IPS DF 4.7 (cell line): Measurements from ENCODE around the gene SLC35F3.

ENCODE experiments used
- DNase-seq: peaks from one replicate; pipeline ENCODE4 v3.0.0-alpha.2; 2013; ENCODE audit warnings: low spot score; ENCODE audit errors: extremely low read depth

The SLC35F3 gene

GRCh38 chr1:233909195-233909594, 4.7 kb downstream of the SLC35F3 start:
- no peak for DNase-seq

GRCh38 chr1:233912447-233912846, 8.0 kb downstream of the SLC35F3 start:
- DNase-seq, result no peak

DNA sequence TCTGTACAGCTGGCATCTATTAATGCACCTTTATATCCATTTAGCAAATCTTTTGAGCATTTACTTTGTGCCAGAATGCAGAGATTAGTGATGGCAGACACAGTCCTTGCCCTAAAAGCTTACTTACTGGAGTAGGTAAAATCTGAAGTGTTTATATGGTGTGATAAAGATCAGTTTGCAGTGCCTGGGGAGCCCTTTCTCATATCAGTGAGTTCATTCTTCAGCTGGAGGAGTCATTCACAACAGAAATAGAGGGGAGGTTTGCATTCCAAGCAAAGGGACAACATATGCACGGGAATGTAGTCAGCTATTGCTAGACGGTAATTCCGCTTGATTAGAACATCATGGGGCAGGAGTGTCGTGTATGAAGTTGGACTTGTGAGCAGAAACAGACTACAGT, 8.4 kb downstream of the SLC35F3 start:
- DNase-seq, result no peak

GRCh38 chr1:233916706-233917105, 12.2 kb downstream of the SLC35F3 start:
- no peak for DNase-seq

- no peak for DNase-seq
Observed at GRCh38 chr1:233919786-233920185, 15.3 kb downstream of the SLC35F3 start.

GRCh38 chr1:233928123-233928522, 23.6 kb downstream of the SLC35F3 start:
- DNase-seq, result no peak

GRCh38 chr1:233933339-233933738, 28.9 kb downstream of the SLC35F3 start:
- DNase-seq, result no peak

GRCh38 chr1:233935297-233935868, 30.9 kb downstream of the SLC35F3 start:
- no peak for DNase-seq

GRCh38 chr1:233936422-233936821, 31.9 kb downstream of the SLC35F3 start:
- no peak for DNase-seq

- DNase-seq, result no peak
Observed at GRCh38 chr1:233936842-233937241, 32.4 kb downstream of the SLC35F3 start.

- no peak for DNase-seq
Observed at GRCh38 chr1:233938476-233938875, 34.0 kb downstream of the SLC35F3 start.

DNA sequence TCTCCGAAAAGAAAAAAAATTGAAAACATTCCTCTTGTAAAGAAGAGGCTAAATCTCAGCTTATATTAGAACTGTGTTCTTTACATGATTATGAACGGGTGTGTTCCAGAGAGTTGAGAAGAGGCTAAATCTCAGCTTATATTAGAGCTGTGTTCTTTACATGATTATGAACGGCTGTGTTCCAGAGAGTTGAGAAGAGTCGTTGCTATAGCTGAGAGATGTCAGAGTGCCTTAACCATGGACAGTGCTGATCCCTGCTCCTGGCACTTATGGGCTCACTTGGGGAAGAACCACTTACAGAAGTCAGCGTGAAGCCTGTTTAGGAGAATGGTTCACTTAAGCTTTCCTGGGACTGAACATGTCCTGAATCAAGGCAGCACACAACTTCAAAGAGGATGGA, 35.0 kb downstream of the SLC35F3 start:
- no peak for DNase-seq

GRCh38 chr1:233940908-233941307, 36.4 kb downstream of the SLC35F3 start:
- no peak for DNase-seq

GRCh38 chr1:233944601-233945000, 40.1 kb downstream of the SLC35F3 start:
- no peak for DNase-seq

- DNase-seq, result no peak
Observed at GRCh38 chr1:233945573-233945972, 41.1 kb downstream of the SLC35F3 start.

DNA sequence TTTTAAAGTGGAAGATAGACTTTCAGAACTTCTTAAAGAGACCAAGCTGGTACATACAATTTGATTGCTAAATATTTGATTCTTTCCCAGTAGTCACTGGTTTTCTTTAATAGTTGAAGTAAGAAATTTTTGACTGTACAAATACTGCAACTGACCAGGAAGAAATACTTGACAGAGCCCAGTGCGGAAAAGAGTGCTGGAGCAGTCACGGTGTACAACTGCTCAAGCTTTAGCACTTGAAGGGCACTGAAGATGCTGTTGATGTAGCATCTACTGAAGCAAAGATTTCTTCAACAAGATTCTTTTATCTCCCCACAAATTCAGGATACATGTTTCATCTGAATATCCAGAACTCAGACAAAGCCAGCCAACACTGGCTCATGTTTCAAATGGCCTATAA, 41.5 kb downstream of the SLC35F3 start:
- no peak for DNase-seq

DNA sequence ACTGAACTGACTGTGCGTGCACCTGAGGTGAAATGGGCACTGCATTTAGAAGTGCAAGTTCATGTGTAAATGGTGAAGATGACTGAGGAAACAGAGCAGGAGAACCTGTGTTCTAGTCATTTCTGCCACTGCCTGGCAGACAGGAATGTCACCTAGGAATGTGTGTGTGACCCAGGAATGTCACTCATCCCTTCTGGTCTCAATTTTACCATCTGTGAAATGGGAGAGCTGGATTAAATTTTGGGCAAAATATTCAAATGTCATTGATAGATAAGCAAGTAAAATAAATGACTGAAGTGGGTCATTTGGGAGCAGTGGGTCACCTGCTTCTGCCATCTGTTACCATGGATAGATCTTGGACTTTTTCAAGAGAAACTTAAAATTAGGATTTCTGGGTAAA, 42.2 kb downstream of the SLC35F3 start:
- DNase-seq, result no peak

DNA sequence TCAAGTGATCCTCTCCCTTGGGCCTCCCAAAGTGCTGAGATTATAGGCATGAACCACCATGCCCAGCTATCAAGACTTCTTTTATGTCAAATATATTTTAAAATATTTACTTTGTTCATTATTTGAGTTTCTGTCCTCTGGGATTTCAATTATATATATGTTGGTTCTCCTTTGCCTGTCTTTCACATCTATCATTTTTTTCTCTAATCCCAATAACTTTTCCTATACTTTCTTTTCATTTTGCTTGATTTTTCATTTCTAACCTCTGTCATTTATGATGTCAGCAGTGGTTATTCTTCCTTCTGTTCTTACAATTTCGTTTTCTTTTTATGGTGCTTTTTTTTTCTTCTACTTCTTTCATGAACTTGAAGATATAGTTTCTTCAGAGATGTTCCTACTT, 47.3 kb downstream of the SLC35F3 start:
- DNase-seq, result no peak

DNA sequence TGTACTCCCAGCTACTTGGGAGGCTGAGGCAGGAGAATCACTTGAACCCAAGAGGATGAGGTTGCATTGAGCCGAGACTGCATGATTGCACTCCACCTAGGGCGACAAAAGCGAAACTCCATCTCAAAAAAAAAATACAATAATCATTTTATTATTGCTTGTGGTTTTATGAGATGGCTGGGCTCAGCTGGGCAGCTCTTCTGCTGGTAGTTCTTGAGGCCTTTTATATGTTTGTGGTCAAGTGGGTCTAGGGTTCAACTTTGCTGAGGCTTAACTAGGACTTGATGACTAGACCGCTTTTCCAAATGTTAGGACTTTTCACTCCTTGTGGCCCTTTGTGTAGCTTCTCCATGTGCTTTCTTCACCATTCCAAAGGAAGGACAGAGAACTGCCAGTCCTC, 53.2 kb downstream of the SLC35F3 start:
- no peak for DNase-seq

DNA sequence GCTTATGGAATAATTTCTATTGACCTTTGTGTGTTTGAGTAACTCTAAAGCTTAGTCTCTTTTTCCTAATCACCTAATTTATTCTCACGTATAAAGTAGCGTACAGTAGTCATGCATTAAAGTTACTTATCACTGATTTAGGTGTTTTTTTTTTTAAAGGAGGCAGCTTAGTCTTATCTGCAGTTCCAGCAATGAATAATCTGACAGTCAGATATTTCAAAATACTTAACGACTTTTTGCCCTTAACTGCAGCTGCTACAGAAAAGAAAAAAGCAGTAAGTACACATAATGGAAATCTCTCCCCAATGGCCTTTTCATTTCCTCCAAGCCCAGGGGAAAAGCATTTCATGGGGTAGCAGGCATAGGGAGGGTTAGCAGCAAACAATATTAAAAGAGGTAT, 54.6 kb downstream of the SLC35F3 start:
- no peak for DNase-seq

- no peak for DNase-seq
Observed at GRCh38 chr1:233959971-233960370, 55.5 kb downstream of the SLC35F3 start.

- DNase-seq, result no peak
Observed at GRCh38 chr1:233960386-233960785, 55.9 kb downstream of the SLC35F3 start.

GRCh38 chr1:233962878-233963277, 58.4 kb downstream of the SLC35F3 start:
- no peak for DNase-seq

- DNase-seq, result no peak
Observed at GRCh38 chr1:233965856-233966255, 61.4 kb downstream of the SLC35F3 start.
